ENCODE measurements around the gene AGBL4.

DNA sequence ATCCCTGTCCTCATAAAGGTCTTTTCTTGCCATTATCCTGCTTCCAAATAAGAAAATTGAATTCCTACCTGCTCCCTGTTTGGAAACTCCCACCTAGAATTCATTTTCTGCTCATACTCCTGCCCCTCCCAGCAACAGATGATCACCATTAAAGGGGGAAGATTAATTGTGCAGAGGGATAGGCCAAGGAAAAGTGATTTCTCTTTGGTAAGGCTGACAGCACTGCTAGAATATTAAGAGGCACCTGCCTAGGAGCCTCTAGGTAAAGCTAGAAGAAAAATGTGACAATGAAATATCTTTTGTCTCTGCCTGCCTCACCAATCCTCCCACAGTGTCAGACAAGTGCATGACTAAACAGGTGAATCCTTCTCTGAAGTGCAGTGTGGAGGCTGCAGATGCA, 1474.8 kb downstream of the AGBL4 start:
- TF ChIP-seq POLR2AphosphoS5 (IDR thresholded peaks at IDR 0.05; ENCODE audit: low read depth, low read length): no peak
- TF ChIP-seq POLR2A (IDR thresholded peaks at IDR 0.05; ENCODE audit: low read depth, low read length): no peak
- no peak for TF ChIP-seq POU2F2 (IDR thresholded peaks at IDR 0.05; ENCODE audit: low read depth, low read length)
- TF ChIP-seq TAF1 (IDR thresholded peaks at IDR 0.05; ENCODE audit: low read depth, low read length): no peak
